Ishikawa (cell line): Measurements from ENCODE around the gene TBXAS1.

Source experiments
- CEBPB ChIP-seq: IDR thresholded peaks from 2 replicates; pipeline ENCODE4 v1.6.1; 2012
- EGR1 ChIP-seq: IDR thresholded peaks from 2 replicates; pipeline ENCODE4 v1.6.1; 2012
- EP300 ChIP-seq: IDR thresholded peaks from 2 replicates; pipeline ENCODE4 v1.6.1; 2012; ENCODE audit warnings: borderline replicate concordance
- FOXM1 ChIP-seq: IDR thresholded peaks from 2 replicates; pipeline ENCODE4 v1.6.1; 2012; ENCODE audit warnings: low read depth, borderline replicate concordance
- MAX ChIP-seq: IDR thresholded peaks from 2 replicates; pipeline ENCODE4 v1.6.1; 2012
- NFIC ChIP-seq: IDR thresholded peaks from 2 replicates; pipeline ENCODE4 v1.6.1; 2012
- RAD21 ChIP-seq: IDR thresholded peaks from 2 replicates; pipeline ENCODE4 v1.6.1; 2012; ENCODE audit warnings: low read depth
- REST ChIP-seq: IDR thresholded peaks from 2 replicates; pipeline ENCODE4 v1.6.1; 2012; ENCODE audit warnings: low read depth, mild to moderate bottlenecking
- TAF1 ChIP-seq: IDR thresholded peaks from 2 replicates; pipeline ENCODE4 v1.6.1; 2012; ENCODE audit warnings: low read depth, mild to moderate bottlenecking
- TCF12 ChIP-seq: IDR thresholded peaks from 2 replicates; pipeline ENCODE4 v1.6.1; 2012; ENCODE audit warnings: low read depth
- TEAD4 ChIP-seq: IDR thresholded peaks from 2 replicates; pipeline ENCODE4 v1.6.1; 2012
- USF1 ChIP-seq: IDR thresholded peaks from 2 replicates; pipeline ENCODE4 v1.6.1; 2012

DNA sequence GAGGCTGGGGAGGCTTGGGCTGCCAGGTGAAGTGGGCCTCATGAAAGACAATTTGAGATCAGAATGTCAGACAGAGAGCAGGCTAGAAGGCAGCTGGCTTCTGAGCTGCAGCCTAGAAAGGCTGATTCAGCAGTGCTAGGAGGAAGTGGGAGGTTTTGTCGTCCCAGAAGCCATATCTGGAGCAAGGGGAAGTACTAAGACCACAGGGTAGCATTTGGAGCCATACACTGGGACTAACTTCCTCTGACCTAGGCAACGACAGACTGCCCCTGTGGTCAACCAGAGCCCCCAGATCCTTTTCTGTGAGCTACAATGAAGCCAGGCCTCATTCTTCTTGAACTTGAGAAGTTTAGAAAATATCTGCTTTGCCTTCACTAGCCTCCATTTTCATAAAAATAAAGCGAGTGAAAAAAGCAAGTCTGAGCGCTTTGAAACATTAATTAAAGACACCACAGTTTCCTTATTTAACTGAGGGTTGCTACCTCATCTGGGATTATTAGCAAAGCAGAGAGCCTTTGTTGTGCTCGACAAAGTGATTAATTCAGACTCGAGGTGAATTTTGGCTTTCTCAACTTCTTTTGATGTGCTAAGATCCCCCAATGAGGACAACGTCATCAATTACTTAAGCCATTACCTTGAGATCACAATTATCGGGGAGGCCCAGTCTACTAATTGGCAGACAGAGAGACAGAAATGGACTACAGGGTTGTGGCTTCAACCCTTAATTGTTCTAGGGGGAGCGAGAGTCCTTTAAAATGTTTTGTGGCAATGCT lies 26.6 kb downstream of the TBXAS1 start:
- TF ChIP-seq TAF1: no peak
- no peak for TF ChIP-seq USF1
- no peak for TF ChIP-seq RAD21
- no peak for TF ChIP-seq EGR1
- no peak for TF ChIP-seq TCF12
- no peak for TF ChIP-seq CEBPB
- no peak for TF ChIP-seq NFIC
- no peak for TF ChIP-seq TEAD4
- no peak for TF ChIP-seq REST
- no peak for TF ChIP-seq EP300
- no peak for TF ChIP-seq FOXM1
- TF ChIP-seq MAX: no peak
